Caco-2 (cell line): ENCODE measurements around the gene SLU7. TPM values are rescaled to one million over a fixed set of nuclear protein-coding genes. Genes with fewer than 3 reads are reported as not detected.

ENCODE experiments used
- BruUV-seq: library from RNA; stranded (reverse); fragments of 400-500 nt; replicated peaks from 2 replicates; lab custom pipeline; 2021; lab: Mats Ljungman, UMichigan
- CTCF ChIA-PET: fragments of 300-600 bp; sonication (Branson Sonifier 250); formaldehyde crosslinking; loops from one replicate; lab custom pipeline; 2022; ENCODE audit warnings: antibody characterized with exemption; lab: Charles Lee
- POLR2A ChIA-PET: fragments of 300-600 bp; sonication (Branson Sonifier 250); formaldehyde crosslinking; loops from one replicate; lab custom pipeline; 2022; ENCODE audit warnings: antibody characterized with exemption; lab: Charles Lee
- DNase-seq, 2 experiments: peaks; one replicate each; pipeline versions ENCODE4 v3.0.0 to v3.0.0-alpha.2; 2020 to 2022
- H3K27me3 ChIP-seq: replicated peaks from 2 replicates; pipeline ENCODE4 v1.6.0; 2011; ENCODE audit warnings: low read length; ENCODE audit not compliant: control insufficient read depth, insufficient read depth
- H3K36me3 ChIP-seq: 2 replicates; pipeline ENCODE4 v1.5.1; 2011; ENCODE audit warnings: low read length; ENCODE audit not compliant: control insufficient read depth, insufficient read depth
- H3K4me1 ChIP-seq: fragments of 250-450 bp; sonication (Bioruptor Pico); 2 replicates; pipeline ENCODE4 v1.5.1; 2020; ENCODE audit warnings: mild to moderate bottlenecking
- H3K4me3 ChIP-seq: 2 replicates; pipeline ENCODE4 v1.5.1; 2011; ENCODE audit warnings: low read depth, mild to moderate bottlenecking, control low read depth, low read length
- H3K9me3 ChIP-seq: fragments of 250-450 bp; sonication (Bioruptor Pico); 2 replicates; pipeline ENCODE4 v1.5.1; 2020; ENCODE audit warnings: mild to moderate bottlenecking, moderate library complexity
- H3K27ac Mint-ChIP-seq: one replicate; pipeline ENCODE4 v1.8.0; 2022; ENCODE audit warnings: mixed read lengths; ENCODE audit not compliant: unreplicated experiment
- H3K27me3 Mint-ChIP-seq: one replicate; pipeline ENCODE4 v1.8.0; 2022; ENCODE audit warnings: mixed read lengths; ENCODE audit not compliant: insufficient read depth, unreplicated experiment
- H3K36me3 Mint-ChIP-seq: one replicate; pipeline ENCODE4 v1.8.0; 2022; ENCODE audit warnings: mild to moderate bottlenecking, mixed read lengths; ENCODE audit not compliant: insufficient read depth, unreplicated experiment
- H3K4me1 Mint-ChIP-seq: one replicate; pipeline ENCODE4 v1.8.0; 2022; ENCODE audit warnings: low read depth, mixed read lengths; ENCODE audit not compliant: unreplicated experiment
- H3K4me3 Mint-ChIP-seq: one replicate; pipeline ENCODE4 v1.8.0; 2022; ENCODE audit warnings: mild to moderate bottlenecking, moderate library complexity, mixed read lengths; ENCODE audit not compliant: unreplicated experiment
- H3K9me3 Mint-ChIP-seq: one replicate; pipeline ENCODE4 v1.8.0; 2022; ENCODE audit warnings: mixed read lengths; ENCODE audit not compliant: unreplicated experiment
- intact Hi-C: fragments of 100-400 bp; cut with micrococcal nuclease; formaldehyde crosslinking; loops from one replicate; pipeline ENCODE4 v1.10.0; 2022; ENCODE audit not compliant: unreplicated experiment
- total RNA-seq: library from RNA; stranded (reverse); gene quantifications from 2 replicates; pipeline ENCODE4 v1.2.3, GENCODE V29; 2022
- TF ChIP-seq, protein P1 (sequence below), 2 experiments: fragments of 200-600 bp in 1 of 2; IDR thresholded peaks; 1 replicate in 1 of 2; 2 replicates in 1 of 2; pipeline versions ENCODE4 v1.5.1 to v1.8.0; 2011 to 2022; ENCODE audit warnings: antibody characterized with exemption in 1 of 2, control low read depth in 1 of 2, inconsistent platforms in 1 of 2, low read depth in 1 of 2, low read length in 1 of 2, mild to moderate bottlenecking in 1 of 2, moderate library complexity in 1 of 2; ENCODE audit not compliant: insufficient read depth in 1 of 2, severe bottlenecking in 1 of 2, unreplicated experiment in 1 of 2

Gene SLU7
- total RNA-seq, 1 experiment from 2014 or later = 55.0 TPM

DNA sequence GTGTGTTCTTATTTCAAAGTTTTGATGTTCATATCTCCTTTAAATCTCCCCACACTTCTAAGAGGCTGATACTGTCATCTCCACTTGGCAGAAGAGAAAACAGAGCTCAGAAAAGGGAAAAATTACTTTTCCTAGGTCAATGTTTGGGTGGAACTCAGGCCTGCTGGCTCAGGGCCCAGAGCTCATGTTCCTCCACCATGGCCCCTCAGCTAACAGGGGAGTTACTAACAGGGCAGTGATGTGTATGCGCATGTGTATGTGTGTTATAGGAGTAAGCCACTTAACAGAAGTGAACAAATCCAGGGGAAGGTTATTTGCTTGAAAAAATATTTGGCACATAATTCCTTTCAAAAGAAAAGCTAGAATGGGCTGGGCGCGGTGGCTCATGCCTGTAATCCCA is 51.0 kb downstream of the SLU7 start:
- Histone ChIP-seq H3K4me1 (no peaks in the 10 kb centered on the region), H3K36me3 (no peaks in the 10 kb centered on the region), H3K9me3 (no peaks in the 10 kb centered on the region), H3K27me3 (no peaks in the 10 kb centered on the region), H3K4me3 (no peak overlapping the region)
- DNase-seq = no peak
- H3K4me1 Mint-ChIP-seq = peaks cover 6% of the 10 kb centered on the region
- ChIA-PET CTCF (no interaction called here), POLR2A (no interaction called here)
- no TSS peak for BruUV-seq
- H3K27me3 Mint-ChIP-seq = peaks cover 15% of the 10 kb centered on the region
- TF ChIP-seq, protein P1, sequence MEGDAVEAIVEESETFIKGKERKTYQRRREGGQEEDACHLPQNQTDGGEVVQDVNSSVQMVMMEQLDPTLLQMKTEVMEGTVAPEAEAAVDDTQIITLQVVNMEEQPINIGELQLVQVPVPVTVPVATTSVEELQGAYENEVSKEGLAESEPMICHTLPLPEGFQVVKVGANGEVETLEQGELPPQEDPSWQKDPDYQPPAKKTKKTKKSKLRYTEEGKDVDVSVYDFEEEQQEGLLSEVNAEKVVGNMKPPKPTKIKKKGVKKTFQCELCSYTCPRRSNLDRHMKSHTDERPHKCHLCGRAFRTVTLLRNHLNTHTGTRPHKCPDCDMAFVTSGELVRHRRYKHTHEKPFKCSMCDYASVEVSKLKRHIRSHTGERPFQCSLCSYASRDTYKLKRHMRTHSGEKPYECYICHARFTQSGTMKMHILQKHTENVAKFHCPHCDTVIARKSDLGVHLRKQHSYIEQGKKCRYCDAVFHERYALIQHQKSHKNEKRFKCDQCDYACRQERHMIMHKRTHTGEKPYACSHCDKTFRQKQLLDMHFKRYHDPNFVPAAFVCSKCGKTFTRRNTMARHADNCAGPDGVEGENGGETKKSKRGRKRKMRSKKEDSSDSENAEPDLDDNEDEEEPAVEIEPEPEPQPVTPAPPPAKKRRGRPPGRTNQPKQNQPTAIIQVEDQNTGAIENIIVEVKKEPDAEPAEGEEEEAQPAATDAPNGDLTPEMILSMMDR (IDR thresholded peaks at IDR 0.05; ENCODE audit: insufficient read depth in 1 of 2, low read depth in 1 of 2, low read length in 1 of 2, severe bottlenecking in 1 of 2, unreplicated experiment in 1 of 2) = no peak
- intact Hi-C loops = no loop called here
- H3K4me3 Mint-ChIP-seq = no peak overlapping the region
- no peak overlapping the region for H3K27ac Mint-ChIP-seq
- H3K36me3 Mint-ChIP-seq = no peaks in the 10 kb centered on the region
- H3K9me3 Mint-ChIP-seq = no peaks in the 10 kb centered on the region

DNA sequence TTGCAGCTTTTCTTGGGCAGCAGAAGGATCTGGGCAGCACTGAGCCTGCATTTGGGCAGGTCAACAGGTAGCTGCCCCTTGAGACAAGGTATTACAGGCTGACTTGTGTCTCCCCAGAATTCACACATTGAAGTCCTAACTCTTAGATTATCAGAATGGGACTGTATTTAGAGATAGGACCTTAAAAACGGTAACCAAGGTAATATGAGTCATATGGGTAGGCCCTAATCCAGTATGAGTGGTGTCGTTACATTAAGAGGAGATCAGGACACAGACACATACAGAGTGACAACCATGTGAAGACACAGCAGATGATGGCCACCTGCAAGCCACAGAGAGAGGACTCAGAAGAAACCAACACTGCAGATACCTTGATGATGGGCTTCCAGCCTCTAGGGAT is 51.6 kb downstream of the SLU7 start:
- Mint-ChIP-seq H3K9me3 (no peaks in the 10 kb centered on the region), H3K27me3 (peaks cover 15% of the 10 kb centered on the region), H3K36me3 (no peaks in the 10 kb centered on the region), H3K4me3 (no peak overlapping the region), H3K27ac (no peak overlapping the region), H3K4me1 (peaks cover 6% of the 10 kb centered on the region)
- CTCF ChIA-PET = no interaction called here
- no peak for DNase-seq
- POLR2A ChIA-PET = interaction anchor here (0.5 to 0.6 kb wide), 2 partner anchors 13 to 359 kb away, joined by 3 to 4 read pairs; partner anchors contain the start of gene TTC1
- H3K27me3 ChIP-seq = no peaks in the 10 kb centered on the region
- intact Hi-C loops = no loop called here
- H3K36me3 ChIP-seq = no peaks in the 10 kb centered on the region
- no peaks in the 10 kb centered on the region for H3K9me3 ChIP-seq
- H3K4me1 ChIP-seq = no peaks in the 10 kb centered on the region
- BruUV-seq = no TSS peak
- TF ChIP-seq, protein P1 (IDR thresholded peaks at IDR 0.05; ENCODE audit: insufficient read depth in 1 of 2, low read depth in 1 of 2, low read length in 1 of 2, severe bottlenecking in 1 of 2, unreplicated experiment in 1 of 2) = no peak
- H3K4me3 ChIP-seq = no peak overlapping the region

DNA sequence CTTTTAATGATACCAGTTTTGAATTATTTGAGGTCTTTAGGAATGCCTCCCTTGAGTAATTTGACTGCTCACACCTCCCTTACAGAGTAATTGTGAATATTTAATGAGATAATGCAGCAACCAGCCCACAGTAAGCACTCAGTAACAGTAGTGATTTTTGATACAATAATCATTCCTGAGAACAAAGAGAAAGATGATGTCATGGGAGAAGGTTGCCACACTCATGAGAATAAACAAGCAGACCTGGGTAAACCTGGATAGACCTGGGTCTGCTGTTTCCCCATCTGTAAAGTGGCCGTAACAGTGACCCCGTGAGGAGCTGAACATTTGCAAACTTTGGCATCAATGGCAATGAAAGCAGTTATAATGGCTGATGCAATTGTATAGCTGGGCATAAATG is 52.7 kb downstream of the SLU7 start:
- intact Hi-C loops = no loop called here
- DNase-seq = no peak
- CTCF ChIA-PET = no interaction called here

More for the DNA sequence above, 52.7 kb downstream of the SLU7 start:
- BruUV-seq = no TSS peak
- Mint-ChIP-seq H3K9me3 (no peaks in the 10 kb centered on the region), H3K27me3 (peaks cover 15% of the 10 kb centered on the region), H3K4me1 (peaks cover 6% of the 10 kb centered on the region), H3K36me3 (no peaks in the 10 kb centered on the region), H3K27ac (no peak overlapping the region), H3K4me3 (no peak overlapping the region)
- TF ChIP-seq, protein P1 (IDR thresholded peaks at IDR 0.05; ENCODE audit: insufficient read depth in 1 of 2, low read depth in 1 of 2, low read length in 1 of 2, severe bottlenecking in 1 of 2, unreplicated experiment in 1 of 2) = no peak
- Histone ChIP-seq H3K4me1 (no peaks in the 10 kb centered on the region), H3K4me3 (no peak overlapping the region), H3K27me3 (no peaks in the 10 kb centered on the region), H3K36me3 (no peaks in the 10 kb centered on the region), H3K9me3 (no peaks in the 10 kb centered on the region)
- POLR2A ChIA-PET = no interaction called here
